HepG2 (cell line): ENCODE results near the gene SLC25A45. TPM values are rescaled to one million over a fixed set of nuclear protein-coding genes. Genes with fewer than 3 reads are reported as not detected.

ENCODE experiments used
- ATAC-seq: fragments of 200-7000 bp; cut with Tn5 transposase; 3 replicates; pipeline ENCODE4 v1.9.1; 2020; ENCODE audit warnings: mild to moderate bottlenecking, moderate library complexity
- BruUV-seq: library from RNA; stranded (reverse); fragments of 400-500 nt; replicated peaks from 2 replicates; lab custom pipeline; 2021; lab: Mats Ljungman, UMichigan
- CTCF ChIA-PET: fragments of 300-600 bp; formaldehyde crosslinking; extraction: SDS; loops from one replicate; lab custom pipeline; 2021; ENCODE audit warnings: low total read pairs, inconsistent platforms, low intra/inter-chr PET ratio; lab: Yijun Ruan, JAX
- POLR2A ChIA-PET: fragments of 350-600 bp; sonication (Branson Sonifier 250); formaldehyde crosslinking; loops from one replicate; lab custom pipeline; 2020; ENCODE audit warnings: antibody characterized with exemption, inconsistent platforms; lab: Yijun Ruan, JAX
- DNase-seq: peaks from one replicate; pipeline ENCODE4 v3.0.0-alpha.2; 2015; ENCODE audit warnings: low spot score
- FAIRE-seq: peaks from 3 replicates; lab custom pipeline; 2011; peaks lifted over from hg19 to GRCh38; lab: Jason Lieb, UNC
- H2AFZ ChIP-seq: one replicate; pipeline ENCODE4 v1.6.1; 2011; ENCODE audit warnings: low read length, inconsistent platforms
- H3K27ac ChIP-seq: fragments of 300-600 bp; 3 replicates; pipeline ENCODE4 v1.8.0; 2011; ENCODE audit warnings: mixed run types, mild to moderate bottlenecking, mixed read lengths, low read length, inconsistent platforms; ENCODE audit not compliant: insufficient read depth; ENCODE audit errors: extremely low read length
- H3K27me3 ChIP-seq, 2 experiments: fragments of 200-600 bp in 1 of 2; 2 replicates in 1 of 2; 3 replicates in 1 of 2; pipeline versions ENCODE4 v1.6.0 to v1.8.0; 2011; ENCODE audit warnings: low read length in 2 of 2, mild to moderate bottlenecking in 2 of 2, moderate library complexity in 2 of 2, inconsistent platforms in 1 of 2; ENCODE audit not compliant: insufficient read depth in 2 of 2, control insufficient read depth in 1 of 2
- H3K36me3 ChIP-seq, 2 experiments: fragments of 200-600 bp in 1 of 2; replicated peaks in 1 of 2; 2 replicates in 1 of 2; 3 replicates in 1 of 2; pipeline versions ENCODE4 v1.5.1 to v1.8.0; 2011; ENCODE audit warnings: low read length in 2 of 2, inconsistent platforms in 1 of 2; ENCODE audit not compliant: insufficient read depth in 2 of 2, control insufficient read depth in 1 of 2
- H3K4me1 ChIP-seq: 2 replicates; pipeline ENCODE4 v1.5.1; 2012; ENCODE audit warnings: low read length, inconsistent platforms; ENCODE audit not compliant: insufficient read depth
- H3K4me2 ChIP-seq: 2 replicates; pipeline ENCODE4 v1.6.0; 2011; ENCODE audit warnings: low read depth, low read length, inconsistent platforms
- H3K4me3 ChIP-seq, 3 experiments: fragments of 200-600 bp in 1 of 3; sonication (generic), shearing (Covaris generic) in 1 of 3; replicated peaks in 1 of 3; 2 replicates each; pipeline ENCODE4 v1.5.1; 2011 to 2016; ENCODE audit warnings: low read length in 3 of 3, inconsistent platforms in 2 of 3, low read depth in 2 of 3, mild to moderate bottlenecking in 2 of 3, control low read depth in 1 of 3, mixed read lengths in 1 of 3; ENCODE audit not compliant: insufficient read depth in 1 of 3
- H3K79me2 ChIP-seq: one replicate; pipeline ENCODE4 v1.6.1; 2011; ENCODE audit warnings: low read length, inconsistent platforms; ENCODE audit not compliant: insufficient read depth
- H3K9ac ChIP-seq: 2 replicates; pipeline ENCODE4 v1.6.0; 2011; ENCODE audit warnings: mild to moderate bottlenecking, low read depth, low read length, inconsistent platforms; ENCODE audit not compliant: insufficient read depth
- H3K9me3 ChIP-seq: 2 replicates; pipeline ENCODE4 v1.5.1; 2012; ENCODE audit warnings: mild to moderate bottlenecking, low read length
- H4K20me1 ChIP-seq: 2 replicates; pipeline ENCODE4 v1.6.0; 2011; ENCODE audit warnings: inconsistent platforms, mild to moderate bottlenecking, low read length, moderate library complexity; ENCODE audit not compliant: insufficient read depth
- AHR ChIP-seq: IDR thresholded peaks from 2 replicates; pipeline ENCODE4 v1.6.1; 2018; ENCODE audit warnings: missing genetic modification reagents, missing compliant biosample characterization
- E2F1 ChIP-seq: sonication (generic); formaldehyde crosslinking; IDR thresholded peaks from 2 replicates; pipeline ENCODE4 v1.5.0; 2020; ENCODE audit warnings: missing genetic modification reagents
- HOXA7 ChIP-seq: sonication (generic); formaldehyde crosslinking; IDR thresholded peaks from 2 replicates; pipeline ENCODE4 v1.8.1; 2022; ENCODE audit warnings: mild to moderate bottlenecking, missing genetic modification reagents, moderate library complexity
- NFKB2 ChIP-seq: sonication (generic); formaldehyde crosslinking; IDR thresholded peaks from 2 replicates; pipeline ENCODE4 v1.4.0; 2020; ENCODE audit warnings: missing genetic modification reagents, borderline replicate concordance
- NPAS2 ChIP-seq: sonication (generic); formaldehyde crosslinking; IDR thresholded peaks from 2 replicates; pipeline ENCODE4 v1.8.0; 2022; ENCODE audit warnings: mild to moderate bottlenecking, missing genetic modification reagents, borderline replicate concordance
- PRMT3 ChIP-seq: sonication (generic); formaldehyde crosslinking; IDR thresholded peaks from 2 replicates; pipeline ENCODE4 v1.8.1; 2022; ENCODE audit warnings: low read depth, mild to moderate bottlenecking, moderate library complexity, missing genetic modification reagents, borderline replicate concordance
- SNAPC2 ChIP-seq: sonication (generic); formaldehyde crosslinking; IDR thresholded peaks from 2 replicates; pipeline ENCODE4 v1.8.1; 2022; ENCODE audit warnings: mild to moderate bottlenecking, missing genetic modification reagents
- TMF1 ChIP-seq: sonication (generic); formaldehyde crosslinking; IDR thresholded peaks from 2 replicates; pipeline ENCODE4 v1.8.1; 2022; ENCODE audit warnings: low read depth, missing genetic modification reagents
- ZBTB39 ChIP-seq: sonication (generic); formaldehyde crosslinking; IDR thresholded peaks from 2 replicates; pipeline ENCODE4 v1.5.0; 2020; ENCODE audit warnings: missing genetic modification reagents
- ZBTB7B ChIP-seq: sonication (generic); formaldehyde crosslinking; IDR thresholded peaks from 2 replicates; pipeline ENCODE4 v1.4.0; 2020; ENCODE audit warnings: missing genetic modification reagents
- ZNF619 ChIP-seq: sonication (generic); formaldehyde crosslinking; IDR thresholded peaks from 2 replicates; pipeline ENCODE4 v1.4.0; 2020; ENCODE audit warnings: mild to moderate bottlenecking, missing genetic modification reagents
- ZNF629 ChIP-seq: sonication (generic); formaldehyde crosslinking; conservative IDR thresholded peaks from 2 replicates; pipeline ENCODE4 v1.5.0; 2020; ENCODE audit warnings: missing genetic modification reagents
- ZNF674 ChIP-seq: sonication (generic); formaldehyde crosslinking; IDR thresholded peaks from 2 replicates; pipeline ENCODE4 v1.5.0; 2020; ENCODE audit warnings: low read depth, mild to moderate bottlenecking, missing genetic modification reagents
- WGBS: methylation state at CpG from one replicate; pipeline ENCODE4 v1.1.6; 2017; ENCODE audit warnings: low lambda C conversion rate; 5-methylcytosine and 5-hydroxymethylcytosine counted together
- in situ Hi-C: cut with HindIII; loops from 2 replicates; pipeline ENCODE4 v1.10.0; 2017; ENCODE audit warnings: low pct_unique_long_range_greater_than_20kb; ENCODE audit not compliant: extremely low pct_ligation_motif_present
- intact Hi-C: fragments of 100-400 bp; cut with micrococcal nuclease; formaldehyde crosslinking; loops from one replicate; pipeline ENCODE4 v1.10.0; 2022; ENCODE audit not compliant: unreplicated experiment
- polyA plus RNA-seq, 8 experiments: library from polyadenylated mRNA; depleted of rRNA in 3 of 8; stranded (reverse) in 7 of 8; unstranded in 1 of 8; fragments of >200 nt; fragmentation: Illumina TruSeq in 4 of 8; extraction: Trizol in 4 of 8; gene quantifications; 2 replicates each; pipeline versions ENCODE4 v1.2.1 to v1.2.3, GENCODE V29; 2011 to 2016; ENCODE audit warnings: low read depth in 4 of 8, missing spikeins in 1 of 8, mixed read lengths in 1 of 8; ENCODE audit not compliant: insufficient read depth in 1 of 8
- total RNA-seq, 5 experiments: library from RNA; depleted of rRNA; stranded (reverse); fragments of >200 nt; fragmentation: Illumina TruSeq; extraction: Trizol; gene quantifications; 2 replicates each; pipeline ENCODE4 v1.2.3, GENCODE V29; 2016; ENCODE audit warnings: low read depth in 1 of 5

Gene SLC25A45
- total and polyA plus RNA-seq, 2 of the 13 experiments (the other 11 are each of a cell fraction or from before 2014, with no cell fraction given): 1.2 to 3.4 TPM

- TF ChIP-seq ZBTB7B (CRISPR knock-in tag) (no peak), ZNF629 (CRISPR knock-in tag) (no peak)
- TF ChIP-seq, all 625 proteins: peak for 0
Observed at GRCh38 chr11:65392899-65393298, 10.5 kb upstream of the SLC25A45 start (continued).

GRCh38 chr11:65392186-65392829 is 9.9 kb upstream of the SLC25A45 start:
- DNase-seq (no peak), ATAC-seq (no peak), FAIRE-seq (no peak)
- Histone ChIP-seq H4K20me1 (no peaks in the 10 kb centered on the region), H3K27ac (no peak overlapping the region), H2AFZ (no peak overlapping the region), H3K4me2 (no peak overlapping the region), H3K36me3 (peaks cover 7 to 14% of the 10 kb centered on the region in 2 experiments; a peak in 2 of 5 replicates), H3K9me3 (no peaks in the 10 kb centered on the region), H3K4me3 (no peak overlapping the region), H3K9ac (no peak overlapping the region), H3K4me1 (peaks cover 20% of the 10 kb centered on the region), H3K79me2 (no peaks in the 10 kb centered on the region), H3K27me3 (no peaks in the 10 kb centered on the region)
- in situ Hi-C loops: no loop called here
- BruUV-seq: no TSS peak
- 95% methylated on average over 12 of the region's 13 CpGs for WGBS
- POLR2A ChIA-PET: interaction anchor here (16.8 kb wide), 1 partner anchor 28 kb away, joined by 433 read pairs; the partner anchor contains the start of gene NEAT1
- intact Hi-C loops: no loop called here
- CTCF ChIA-PET: no interaction called here
- TF ChIP-seq TMF1 (CRISPR knock-in tag): no peak
- 0 out of 2 replicates have a peak, but pooled peaks have one; percentile 8 for TF ChIP-seq NFKB2 (CRISPR knock-in tag)
- TF ChIP-seq, all 625 proteins: peak for 1

- intact Hi-C loops: no loop called here
- ATAC-seq: no peak
- DNase-seq: no peak
- no peaks in the 10 kb centered on the region for H3K27me3 ChIP-seq
- H3K79me2 ChIP-seq: no peaks in the 10 kb centered on the region
- no TSS peak for BruUV-seq
- CTCF ChIA-PET: no interaction called here
- no peak overlapping the region for H3K9ac ChIP-seq
- H3K4me3 ChIP-seq: no peak overlapping the region
- FAIRE-seq: no peak
- no peak for TF ChIP-seq ZBTB39 (CRISPR knock-in tag)
- TF ChIP-seq HOXA7 (CRISPR knock-in tag): no peak
- no peak for TF ChIP-seq SNAPC2 (CRISPR knock-in tag)
- TF ChIP-seq NPAS2 (CRISPR knock-in tag): no peak
- TF ChIP-seq PRMT3 (CRISPR knock-in tag): no peak
- no peak for TF ChIP-seq ZNF619 (CRISPR knock-in tag)
- no peak for TF ChIP-seq AHR (CRISPR knock-in tag)
- no peak for TF ChIP-seq ZNF674 (CRISPR knock-in tag)
- no peak for TF ChIP-seq E2F1 (CRISPR knock-in tag)
- H3K36me3 ChIP-seq: peaks cover 6 to 9% of the 10 kb centered on the region in 2 experiments; a peak in 2 of 5 replicates
- in situ Hi-C loops: no loop called here
- no peak overlapping the region for H3K4me2 ChIP-seq
- POLR2A ChIA-PET: interaction anchor here (0.8 to 16.8 kb wide), 2 partner anchors 13 to 29 kb away, joined by 3 to 433 read pairs; partner anchors contain the start of gene NEAT1
- 83% methylated on average over 1 of the region's 9 CpGs for WGBS
- H3K9me3 ChIP-seq: no peaks in the 10 kb centered on the region
- peaks cover 28% of the 10 kb centered on the region for H3K4me1 ChIP-seq
- no peak overlapping the region for H2AFZ ChIP-seq
- no peak overlapping the region for H3K27ac ChIP-seq
- no peaks in the 10 kb centered on the region for H4K20me1 ChIP-seq
Observed at GRCh38 chr11:65390996-65391395, 8.6 kb upstream of the SLC25A45 start.
